ENCODE data around the gene PCSK6.

The PCSK6 gene

GRCh38 chr15:101526442-101526841 lies 36.9 kb upstream of the PCSK6 start:
- Histone ChIP-seq H3K79me2 (ENCODE audit: low read length) (no peaks in the 10 kb centered on the region), H3K27me3 (replicated peaks; ENCODE audit: insufficient read depth, low read length) (peaks cover 5% of the 10 kb centered on the region; the same call in 1 of the 2 replicates), H3K9me3 (replicated peaks; ENCODE audit: insufficient read depth, low read length) (no peaks in the 10 kb centered on the region), H3K4me3 (ENCODE audit: low read length) (no peak overlapping the region), H4K20me1 (ENCODE audit: insufficient read depth, low read length) (no peaks in the 10 kb centered on the region), H3K4me2 (ENCODE audit: low read depth, low read length) (no peak overlapping the region), H3K27ac (ENCODE audit: low read length) (no peak overlapping the region), H3K9me2 (replicated peaks; ENCODE audit: insufficient read depth, low read length) (no peaks in the 10 kb centered on the region), H2AFZ (ENCODE audit: low read length) (no peak overlapping the region), H3K4me1 (ENCODE audit: low read length) (no peaks in the 10 kb centered on the region), H3K9ac (ENCODE audit: low read length) (no peak overlapping the region), H3F3A (ENCODE audit: insufficient read depth, low read length) (no peaks in the 10 kb centered on the region), H3K36me3 (replicated peaks; ENCODE audit: insufficient read depth, low read length) (no peaks in the 10 kb centered on the region)
- DNase-seq, result no peak
- no peak for TF ChIP-seq EZH2 (optimal IDR thresholded peaks at IDR 0.05; ENCODE audit: low read depth, low read length)
- no peak for TF ChIP-seq EZH2phosphoT487 (IDR thresholded peaks at IDR 0.05; ENCODE audit: low read length)
- TF ChIP-seq CTCF (IDR thresholded peaks at IDR 0.05; ENCODE audit: low read length), result no peak

- H3K9me3 ChIP-seq (replicated peaks; ENCODE audit: insufficient read depth, low read length), result no peaks in the 10 kb centered on the region
- TF ChIP-seq CTCF (IDR thresholded peaks at IDR 0.05; ENCODE audit: low read length) (no peak), EZH2 (optimal IDR thresholded peaks at IDR 0.05; ENCODE audit: low read depth, low read length) (no peak), EZH2phosphoT487 (IDR thresholded peaks at IDR 0.05; ENCODE audit: low read length) (no peak)
- H2AFZ ChIP-seq (ENCODE audit: low read length), result no peak overlapping the region
- peaks cover 5% of the 10 kb centered on the region; the same call in 1 of the 2 replicates for H3K27me3 ChIP-seq (replicated peaks; ENCODE audit: insufficient read depth, low read length)
- no peaks in the 10 kb centered on the region for H3K79me2 ChIP-seq (ENCODE audit: low read length)
- no peaks in the 10 kb centered on the region for H3F3A ChIP-seq (ENCODE audit: insufficient read depth, low read length)
- no peak overlapping the region for H3K4me3 ChIP-seq (ENCODE audit: low read length)
- no peak overlapping the region for H3K4me2 ChIP-seq (ENCODE audit: low read depth, low read length)
- no peak overlapping the region for H3K9ac ChIP-seq (ENCODE audit: low read length)
- H3K27ac ChIP-seq (ENCODE audit: low read length), result no peak overlapping the region
- no peaks in the 10 kb centered on the region for H4K20me1 ChIP-seq (ENCODE audit: insufficient read depth, low read length)
- no peaks in the 10 kb centered on the region for H3K4me1 ChIP-seq (ENCODE audit: low read length)
- no peak for DNase-seq
- no peaks in the 10 kb centered on the region for H3K9me2 ChIP-seq (replicated peaks; ENCODE audit: insufficient read depth, low read length)
- H3K36me3 ChIP-seq (replicated peaks; ENCODE audit: insufficient read depth, low read length), result no peaks in the 10 kb centered on the region
Observed at GRCh38 chr15:101526021-101526420, 36.5 kb upstream of the PCSK6 start.

- no peak for TF ChIP-seq EZH2phosphoT487 (IDR thresholded peaks at IDR 0.05; ENCODE audit: low read length)
- H3K79me2 ChIP-seq (ENCODE audit: low read length), result no peaks in the 10 kb centered on the region
- no peak overlapping the region for H3K9ac ChIP-seq (ENCODE audit: low read length)
- no peak for DNase-seq
- no peaks in the 10 kb centered on the region for H3K4me1 ChIP-seq (ENCODE audit: low read length)
- H4K20me1 ChIP-seq (ENCODE audit: insufficient read depth, low read length), result no peaks in the 10 kb centered on the region
- H3K36me3 ChIP-seq (replicated peaks; ENCODE audit: insufficient read depth, low read length), result no peaks in the 10 kb centered on the region
- H3K4me2 ChIP-seq (ENCODE audit: low read depth, low read length), result no peak overlapping the region
- H3K27ac ChIP-seq (ENCODE audit: low read length), result no peak overlapping the region
- H3K27me3 ChIP-seq (replicated peaks; ENCODE audit: insufficient read depth, low read length), result 0 out of 2 replicates have a peak, but pooled peaks cover 5% of the 10 kb centered on the region
- H3K4me3 ChIP-seq (ENCODE audit: low read length), result no peak overlapping the region
- no peaks in the 10 kb centered on the region for H3F3A ChIP-seq (ENCODE audit: insufficient read depth, low read length)
- H2AFZ ChIP-seq (ENCODE audit: low read length), result no peak overlapping the region
- H3K9me3 ChIP-seq (replicated peaks; ENCODE audit: insufficient read depth, low read length), result no peaks in the 10 kb centered on the region
- H3K9me2 ChIP-seq (replicated peaks; ENCODE audit: insufficient read depth, low read length), result no peaks in the 10 kb centered on the region
Observed at GRCh38 chr15:101525087-101525669, 35.7 kb upstream of the PCSK6 start.

- H3K9ac ChIP-seq (ENCODE audit: low read length), result no peak overlapping the region
- H3K36me3 ChIP-seq (replicated peaks; ENCODE audit: insufficient read depth, low read length), result no peaks in the 10 kb centered on the region
- H4K20me1 ChIP-seq (ENCODE audit: insufficient read depth, low read length), result no peaks in the 10 kb centered on the region
- no peak for TF ChIP-seq EZH2 (optimal IDR thresholded peaks at IDR 0.05; ENCODE audit: low read depth, low read length)
- TF ChIP-seq CTCF (IDR thresholded peaks at IDR 0.05; ENCODE audit: low read length), result no peak
- no peak for TF ChIP-seq EZH2phosphoT487 (IDR thresholded peaks at IDR 0.05; ENCODE audit: low read length)
- no peaks in the 10 kb centered on the region for H3K9me2 ChIP-seq (replicated peaks; ENCODE audit: insufficient read depth, low read length)
- DNase-seq, result no peak
- no peak overlapping the region for H3K4me2 ChIP-seq (ENCODE audit: low read depth, low read length)
- no peak overlapping the region for H2AFZ ChIP-seq (ENCODE audit: low read length)
- H3K79me2 ChIP-seq (ENCODE audit: low read length), result no peaks in the 10 kb centered on the region
- no peaks in the 10 kb centered on the region for H3K4me1 ChIP-seq (ENCODE audit: low read length)
- H3K27ac ChIP-seq (ENCODE audit: low read length), result no peak overlapping the region
- 0 out of 2 replicates have a peak, but pooled peaks cover 3% of the 10 kb centered on the region for H3K27me3 ChIP-seq (replicated peaks; ENCODE audit: insufficient read depth, low read length)
- H3K9me3 ChIP-seq (replicated peaks; ENCODE audit: insufficient read depth, low read length), result no peaks in the 10 kb centered on the region
- H3F3A ChIP-seq (ENCODE audit: insufficient read depth, low read length), result no peaks in the 10 kb centered on the region
- H3K4me3 ChIP-seq (ENCODE audit: low read length), result no peak overlapping the region
Observed at GRCh38 chr15:101523560-101523940, 34.0 kb upstream of the PCSK6 start.

All from MM.1S (cell line).